Body of pancreas (tissue), 4 donors: ENCODE results near the gene LINC01488. TPM values are rescaled to one million over a fixed set of nuclear protein-coding genes. Genes with fewer than 3 reads are reported as not detected.

ENCODE experiments used
- ATAC-seq: fragments of 150-250 bp; one replicate; pipeline ENCODE4 v1.9.1; 2016
- DNase-seq, 4 donors: peaks; one replicate each; pipeline ENCODE4 v3.0.0-alpha.2; 2019
- H3K27ac ChIP-seq, 4 donors: fragments of 200-600 bp; sonication (generic); 1 replicate in 3 of 4; 2 replicates in 1 of 4; pipeline versions ENCODE4 v1.5.1 to v1.6.1; 2016 to 2019; ENCODE audit warnings: mild to moderate bottlenecking in 1 of 4, mixed read lengths in 1 of 4, moderate library complexity in 1 of 4
- H3K27me3 ChIP-seq, 2 donors: fragments of 200-600 bp; sonication (generic); one replicate each; pipeline ENCODE4 v1.6.0; 2016; ENCODE audit warnings: mild to moderate bottlenecking in 1 of 2
- H3K36me3 ChIP-seq, 2 donors: fragments of 200-600 bp; sonication (generic); replicated peaks in 1 of 2; 2 replicates each; pipeline ENCODE4 v1.5.1; 2016; ENCODE audit warnings: low read depth in 2 of 2; ENCODE audit not compliant: insufficient read depth in 1 of 2
- H3K4me1 ChIP-seq: fragments of 200-600 bp; sonication (generic); one replicate; pipeline ENCODE4 v1.6.0; 2016
- H3K4me3 ChIP-seq, 2 donors: fragments of 200-600 bp; sonication (generic); 1 replicate in 1 of 2; 2 replicates in 1 of 2; pipeline ENCODE4 v1.5.1; 2016 to 2019
- H3K9me3 ChIP-seq, 3 donors: fragments of 200-600 bp; sonication (generic); 1 replicate in 2 of 3; 2 replicates in 1 of 3; pipeline ENCODE4 v1.5.1; 2016
- POLR2A ChIP-seq, 3 donors: fragments of 450-650 bp; IDR thresholded peaks; one replicate each; pipeline ENCODE4 v1.6.1; 2016; ENCODE audit warnings: antibody characterized with exemption in 3 of 3, mild to moderate bottlenecking in 2 of 3
- WGBS, 2 donors: methylation state at CpG; one replicate each; pipeline ENCODE4 v1.1.5; 2017; 5-methylcytosine and 5-hydroxymethylcytosine counted together
- intact Hi-C: fragments of 100-400 bp; cut with DNase I; formaldehyde crosslinking; loops from one replicate; pipeline ENCODE4 v1.15.1; 2023
- total RNA-seq, 2 donors: library from RNA; depleted of rRNA; stranded (reverse); fragments of >200 nt; gene quantifications; one replicate each; pipeline ENCODE4 v1.1.0, GENCODE V29; 2016
- TF ChIP-seq, protein P1 (sequence below), 7 experiments: fragments of 450-650 bp in 4 of 7; fragments of 200-600 bp in 3 of 7; sonication (generic) in 3 of 7; IDR thresholded peaks; one replicate each; pipeline ENCODE4 v1.5.1; 2016 to 2019; ENCODE audit warnings: antibody characterized with exemption in 7 of 7

Gene LINC01488
- total RNA-seq, 2 donors from 2014 or later: not detected

DNA sequence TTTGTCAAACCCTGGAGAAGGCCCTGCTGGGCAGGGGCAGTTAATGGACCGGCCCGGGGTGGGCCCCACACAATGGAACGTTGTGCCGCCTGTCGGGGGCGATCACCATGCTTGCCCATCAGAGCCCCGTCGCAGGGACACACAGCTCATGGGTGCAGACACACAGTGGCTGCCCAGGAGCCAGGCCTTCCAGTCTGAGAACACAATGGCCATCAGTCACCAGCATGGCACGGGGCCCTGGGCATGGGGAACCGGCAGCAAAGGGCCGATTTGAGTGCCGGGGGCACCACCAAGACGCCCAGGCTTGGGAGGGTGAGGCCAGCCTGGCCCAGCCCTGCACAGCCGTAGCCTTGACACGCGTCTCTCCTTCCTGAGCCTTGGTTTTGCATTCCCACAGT, 7.1 kb downstream of the LINC01488 start:
- Histone ChIP-seq H3K27me3 (no peaks in the 10 kb centered on the region), H3K4me3 (no peak overlapping the region), H3K9me3 (no peaks in the 10 kb centered on the region), H3K27ac (no peak overlapping the region), H3K4me1 (no peaks in the 10 kb centered on the region), H3K36me3 (no peaks in the 10 kb centered on the region)
- 91 to 100% methylated on average over 1 to 16 of the region's 16 CpGs for WGBS, 2 donors
- ATAC-seq (no peak), DNase-seq (no peak)
- intact Hi-C loops: no loop called here
- TF ChIP-seq, protein P1, sequence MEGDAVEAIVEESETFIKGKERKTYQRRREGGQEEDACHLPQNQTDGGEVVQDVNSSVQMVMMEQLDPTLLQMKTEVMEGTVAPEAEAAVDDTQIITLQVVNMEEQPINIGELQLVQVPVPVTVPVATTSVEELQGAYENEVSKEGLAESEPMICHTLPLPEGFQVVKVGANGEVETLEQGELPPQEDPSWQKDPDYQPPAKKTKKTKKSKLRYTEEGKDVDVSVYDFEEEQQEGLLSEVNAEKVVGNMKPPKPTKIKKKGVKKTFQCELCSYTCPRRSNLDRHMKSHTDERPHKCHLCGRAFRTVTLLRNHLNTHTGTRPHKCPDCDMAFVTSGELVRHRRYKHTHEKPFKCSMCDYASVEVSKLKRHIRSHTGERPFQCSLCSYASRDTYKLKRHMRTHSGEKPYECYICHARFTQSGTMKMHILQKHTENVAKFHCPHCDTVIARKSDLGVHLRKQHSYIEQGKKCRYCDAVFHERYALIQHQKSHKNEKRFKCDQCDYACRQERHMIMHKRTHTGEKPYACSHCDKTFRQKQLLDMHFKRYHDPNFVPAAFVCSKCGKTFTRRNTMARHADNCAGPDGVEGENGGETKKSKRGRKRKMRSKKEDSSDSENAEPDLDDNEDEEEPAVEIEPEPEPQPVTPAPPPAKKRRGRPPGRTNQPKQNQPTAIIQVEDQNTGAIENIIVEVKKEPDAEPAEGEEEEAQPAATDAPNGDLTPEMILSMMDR (IDR thresholded peaks at IDR 0.05): no peak
- TF ChIP-seq POLR2A (IDR thresholded peaks at IDR 0.05): no peak

DNA sequence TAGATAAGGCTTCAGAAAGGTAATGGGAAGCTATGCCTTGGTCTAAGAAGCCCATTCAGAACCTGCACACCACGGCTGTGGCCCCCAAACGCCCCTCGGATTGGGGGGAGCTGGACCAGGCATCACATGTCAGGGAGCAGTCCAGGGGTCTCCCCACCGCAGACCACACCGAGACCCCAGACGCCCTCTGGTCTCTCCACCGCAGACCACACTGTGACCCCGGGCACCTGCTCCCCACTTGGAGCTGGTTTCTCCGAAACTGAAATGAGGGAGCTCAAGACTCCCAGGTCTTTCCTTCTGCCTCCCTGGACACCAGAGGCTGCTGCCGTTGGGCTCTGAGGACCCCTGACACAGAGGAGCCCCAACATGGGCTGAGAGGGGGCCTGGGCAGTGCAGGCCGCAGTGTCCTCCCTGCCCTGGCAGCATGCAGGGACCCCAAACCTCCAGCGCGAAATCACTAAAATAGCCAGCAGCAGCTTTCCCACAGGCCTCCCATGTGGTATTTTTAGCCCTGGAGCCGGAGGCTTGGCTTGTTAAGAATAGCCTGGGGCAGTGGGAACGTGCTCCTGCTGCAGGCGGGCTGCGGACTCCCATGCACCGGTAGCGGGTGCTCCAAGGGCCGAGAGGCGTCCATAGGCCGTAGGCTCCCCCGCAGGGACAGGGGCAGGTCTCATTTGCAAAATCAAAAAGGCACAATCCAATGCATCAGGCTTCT, 7.7 kb downstream of the LINC01488 start:
- Histone ChIP-seq H3K27ac (no peak overlapping the region), H3K36me3 (no peaks in the 10 kb centered on the region), H3K4me1 (no peaks in the 10 kb centered on the region), H3K27me3 (no peaks in the 10 kb centered on the region), H3K4me3 (no peak overlapping the region), H3K9me3 (no peaks in the 10 kb centered on the region)
- intact Hi-C loops: no loop called here
- DNase-seq (no peak), ATAC-seq (no peak)
- WGBS, 2 donors: 72 to 81% methylated on average over 12 to 23 of the region's 23 CpGs
- TF ChIP-seq POLR2A (IDR thresholded peaks at IDR 0.05): no peak
- TF ChIP-seq, protein P1 (IDR thresholded peaks at IDR 0.05): no peak

DNA sequence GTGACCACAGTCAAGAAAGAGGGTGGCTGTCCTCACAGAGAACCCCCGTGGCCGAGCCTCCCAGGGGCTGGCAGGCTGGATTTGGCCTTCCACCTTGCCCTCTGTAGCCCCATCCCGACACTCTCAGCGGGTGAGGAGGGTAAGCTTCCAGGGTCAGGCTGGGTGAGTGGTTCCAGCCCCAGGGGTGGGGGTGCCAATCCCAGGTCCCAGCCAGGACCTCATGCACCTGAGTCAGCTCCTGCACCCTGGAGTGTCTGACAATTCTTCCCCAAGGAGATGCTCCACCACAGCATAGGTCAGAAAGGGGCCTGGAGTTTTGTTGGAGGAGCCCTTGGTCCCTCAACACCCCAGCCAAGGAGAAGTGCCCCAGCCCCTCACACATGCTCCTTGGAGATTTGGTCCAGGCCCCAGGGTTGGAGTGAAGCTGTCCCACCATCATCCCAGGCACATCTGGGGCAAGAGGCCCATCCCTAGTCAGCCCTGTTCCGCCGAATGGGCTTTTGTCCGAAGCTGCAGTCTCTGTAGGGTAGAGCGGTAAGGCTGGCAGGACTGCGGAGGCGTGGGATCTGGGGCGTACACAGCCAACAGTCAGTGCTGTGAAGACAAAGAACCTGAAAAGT, 8.4 kb downstream of the LINC01488 start:
- Histone ChIP-seq H3K27me3 (no peaks in the 10 kb centered on the region), H3K27ac (no peak overlapping the region), H3K4me1 (no peaks in the 10 kb centered on the region), H3K9me3 (no peaks in the 10 kb centered on the region), H3K4me3 (no peak overlapping the region), H3K36me3 (no peaks in the 10 kb centered on the region)
- intact Hi-C loops: no loop called here
- no peak for DNase-seq
- no peak for TF ChIP-seq POLR2A (IDR thresholded peaks at IDR 0.05)
- TF ChIP-seq, protein P1 (IDR thresholded peaks at IDR 0.05): no peak
- WGBS, 2 donors: 90 to 91% methylated on average over 6 to 11 of the region's 11 CpGs
- no peak for ATAC-seq

DNA sequence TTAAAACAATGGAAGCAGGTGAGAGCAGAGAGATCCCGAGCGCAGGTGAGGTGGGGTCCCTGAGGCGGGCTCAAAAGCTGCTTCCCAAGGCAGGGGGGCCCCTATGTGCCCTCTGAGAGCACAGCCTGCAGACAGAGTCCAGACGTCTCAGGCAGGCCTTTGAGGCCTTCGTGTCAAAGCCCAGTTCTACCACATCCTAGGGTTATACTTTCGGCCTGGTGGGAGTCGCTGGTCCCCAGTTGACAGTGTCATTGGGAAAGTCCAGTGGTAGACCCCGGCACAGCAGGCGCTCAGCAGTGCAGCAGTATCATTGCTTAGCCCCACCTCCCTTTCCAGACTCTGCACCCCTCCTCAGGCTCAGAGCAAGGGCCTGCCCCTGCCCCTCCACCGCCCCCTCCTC, 9.1 kb downstream of the LINC01488 start:
- intact Hi-C loops: no loop called here

More for the DNA sequence above, 9.1 kb downstream of the LINC01488 start:
- no peak overlapping the region for H3K27ac ChIP-seq
- H3K9me3 ChIP-seq: no peaks in the 10 kb centered on the region
- no peak overlapping the region for H3K4me3 ChIP-seq
- no peaks in the 10 kb centered on the region for H3K27me3 ChIP-seq
- WGBS, 2 donors: 82 to 94% methylated on average over 2 to 10 of the region's 10 CpGs
- no peaks in the 10 kb centered on the region for H3K36me3 ChIP-seq
- TF ChIP-seq, protein P1 (IDR thresholded peaks at IDR 0.05): no peak
- no peak for TF ChIP-seq POLR2A (IDR thresholded peaks at IDR 0.05)
- no peak for DNase-seq
- H3K4me1 ChIP-seq: peaks cover under 1% of the 10 kb centered on the region
- ATAC-seq: no peak
